CD4-positive, alpha-beta T cell (primary cell): ENCODE data around the gene ARHGAP42. TPM values are rescaled to one million over a fixed set of nuclear protein-coding genes. Genes with fewer than 3 reads are reported as not detected.

Experiments used
- ATAC-seq: fragments of 200-7000 bp; cut with Tn5 transposase; one replicate; pipeline ENCODE4 v1.10.0; 2022; ENCODE audit warnings: mild to moderate bottlenecking; ENCODE audit not compliant: poor library complexity
- CTCF ChIA-PET: fragments of 350-600 bp; sonication (Branson Sonifier 250); formaldehyde crosslinking; loops from one replicate; lab custom pipeline; 2021; ENCODE audit warnings: antibody characterized with exemption, inconsistent platforms; lab: Charles Lee
- POLR2A ChIA-PET: fragments of 350-600 bp; sonication (Branson Sonifier 250); formaldehyde crosslinking; loops from one replicate; lab custom pipeline; 2021; ENCODE audit warnings: antibody characterized with exemption, inconsistent platforms; lab: Charles Lee
- DNase-seq, 14 experiments: peaks; one replicate each; pipeline ENCODE4 v3.0.0-alpha.2; 2013 to 2020; ENCODE audit warnings: mixed read lengths in 2 of 14
- H3K27ac ChIP-seq, 2 donors: one replicate each; pipeline versions ENCODE4 v1.5.1 to v1.7.0; 2013; ENCODE audit warnings: low read length in 2 of 2, low read depth in 1 of 2, mild to moderate bottlenecking in 1 of 2
- H3K27me3 ChIP-seq, 2 experiments: 1 replicate in 1 of 2; 2 replicates in 1 of 2; pipeline versions ENCODE4 v1.6.1 to v1.7.0; 2013; ENCODE audit warnings: low read length in 2 of 2, control low read depth in 1 of 2, mild to moderate bottlenecking in 1 of 2, moderate library complexity in 1 of 2; ENCODE audit not compliant: insufficient read depth in 2 of 2, control insufficient read depth in 1 of 2
- H3K36me3 ChIP-seq: one replicate; pipeline ENCODE4 v1.6.1; 2013; ENCODE audit warnings: low read length, control low read depth; ENCODE audit not compliant: insufficient read depth
- H3K4me1 ChIP-seq: one replicate; pipeline ENCODE4 v1.6.1; 2013; ENCODE audit warnings: low read length, control low read depth; ENCODE audit not compliant: insufficient read depth
- H3K4me3 ChIP-seq: one replicate; pipeline ENCODE4 v1.5.1; 2013; ENCODE audit warnings: mild to moderate bottlenecking, low read length, moderate library complexity
- H3K9me3 ChIP-seq, 2 experiments: 1 replicate in 1 of 2; 2 replicates in 1 of 2; pipeline versions ENCODE4 v1.6.1 to v1.7.0; 2013; ENCODE audit warnings: low read length in 2 of 2, mild to moderate bottlenecking in 2 of 2, control low read depth in 1 of 2, moderate library complexity in 1 of 2; ENCODE audit not compliant: control insufficient read depth in 1 of 2, insufficient read depth in 1 of 2
- H3K27ac Mint-ChIP-seq: one replicate; pipeline ENCODE4 v1.8.0; 2020; ENCODE audit warnings: mixed read lengths
- H3K27me3 Mint-ChIP-seq: one replicate; pipeline ENCODE4 v1.8.0; 2021; ENCODE audit warnings: mixed read lengths
- H3K36me3 Mint-ChIP-seq: one replicate; pipeline ENCODE4 v1.8.0; 2021; ENCODE audit warnings: low read depth, mixed read lengths
- H3K4me1 Mint-ChIP-seq: one replicate; pipeline ENCODE4 v1.8.0; 2021; ENCODE audit warnings: low read depth, mixed read lengths
- H3K4me3 Mint-ChIP-seq: one replicate; pipeline ENCODE4 v1.8.0; 2020; ENCODE audit warnings: mild to moderate bottlenecking, mixed read lengths
- H3K9me3 Mint-ChIP-seq: one replicate; pipeline ENCODE4 v1.8.0; 2020; ENCODE audit warnings: mixed read lengths
- intact Hi-C, 2 experiments: fragments of 100-400 bp; cut with DNase I in 1 of 2; cut with micrococcal nuclease in 1 of 2; formaldehyde crosslinking; loops; one replicate each; pipeline versions ENCODE4 v1.15.1 to v1.9.0; 2023 to 2025; cut with DNase I, micrococcal nuclease
- total RNA-seq, 174 experiments: library from RNA in 2 of 174; stranded (reverse) in 2 of 174; gene quantifications; one replicate each; pipeline ENCODE4 v1.2.3 and lab custom pipeline; 2021 to 2026
- TF ChIP-seq, protein P1 (sequence below): fragments of 200-600 bp; IDR thresholded peaks from one replicate; pipeline ENCODE4 v1.8.0; 2022; ENCODE audit warnings: antibody characterized with exemption, mild to moderate bottlenecking

The ARHGAP42 gene
- total RNA-seq, 2 experiments from 2014 or later = not detected

DNA sequence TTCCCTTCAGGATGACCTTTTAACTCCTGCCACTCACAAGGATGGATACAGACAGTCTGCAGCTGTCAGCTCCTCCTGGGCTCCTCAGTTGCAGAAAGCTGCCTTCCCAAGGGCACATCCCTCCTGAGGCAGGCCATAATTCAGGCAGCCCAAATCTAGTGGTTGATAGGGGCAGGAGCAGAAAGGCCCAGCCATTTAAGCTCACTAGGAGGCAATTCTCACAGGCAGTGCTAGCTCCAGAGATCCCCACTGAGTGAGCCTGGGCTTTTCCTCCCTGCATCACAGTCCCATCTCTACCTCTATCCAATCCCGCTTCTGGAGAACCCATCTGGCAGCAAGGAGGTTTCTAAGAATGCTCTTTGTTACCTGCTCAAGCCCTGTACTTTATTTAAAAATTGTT lies 200.6 kb downstream of the ARHGAP42 start:
- CTCF ChIA-PET = no interaction called here
- intact Hi-C loops = no loop called here
- Histone ChIP-seq H3K27ac (no peak overlapping the region), H3K4me1 (no peaks in the 10 kb centered on the region), H3K27me3 (no peaks in the 10 kb centered on the region), H3K9me3 (peaks cover 0 to 4% of the 10 kb centered on the region in 2 experiments), H3K4me3 (no peak overlapping the region), H3K36me3 (no peaks in the 10 kb centered on the region)
- POLR2A ChIA-PET = no interaction called here
- no peak overlapping the region for H3K27ac Mint-ChIP-seq
- no peak overlapping the region for H3K4me3 Mint-ChIP-seq
- H3K27me3 Mint-ChIP-seq = no peaks in the 10 kb centered on the region
- TF ChIP-seq, protein P1, sequence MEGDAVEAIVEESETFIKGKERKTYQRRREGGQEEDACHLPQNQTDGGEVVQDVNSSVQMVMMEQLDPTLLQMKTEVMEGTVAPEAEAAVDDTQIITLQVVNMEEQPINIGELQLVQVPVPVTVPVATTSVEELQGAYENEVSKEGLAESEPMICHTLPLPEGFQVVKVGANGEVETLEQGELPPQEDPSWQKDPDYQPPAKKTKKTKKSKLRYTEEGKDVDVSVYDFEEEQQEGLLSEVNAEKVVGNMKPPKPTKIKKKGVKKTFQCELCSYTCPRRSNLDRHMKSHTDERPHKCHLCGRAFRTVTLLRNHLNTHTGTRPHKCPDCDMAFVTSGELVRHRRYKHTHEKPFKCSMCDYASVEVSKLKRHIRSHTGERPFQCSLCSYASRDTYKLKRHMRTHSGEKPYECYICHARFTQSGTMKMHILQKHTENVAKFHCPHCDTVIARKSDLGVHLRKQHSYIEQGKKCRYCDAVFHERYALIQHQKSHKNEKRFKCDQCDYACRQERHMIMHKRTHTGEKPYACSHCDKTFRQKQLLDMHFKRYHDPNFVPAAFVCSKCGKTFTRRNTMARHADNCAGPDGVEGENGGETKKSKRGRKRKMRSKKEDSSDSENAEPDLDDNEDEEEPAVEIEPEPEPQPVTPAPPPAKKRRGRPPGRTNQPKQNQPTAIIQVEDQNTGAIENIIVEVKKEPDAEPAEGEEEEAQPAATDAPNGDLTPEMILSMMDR = no peak
- H3K4me1 Mint-ChIP-seq = no peaks in the 10 kb centered on the region
- ATAC-seq (no peak), DNase-seq (no peak)
- H3K36me3 Mint-ChIP-seq = no peaks in the 10 kb centered on the region
- no peaks in the 10 kb centered on the region for H3K9me3 Mint-ChIP-seq

DNA sequence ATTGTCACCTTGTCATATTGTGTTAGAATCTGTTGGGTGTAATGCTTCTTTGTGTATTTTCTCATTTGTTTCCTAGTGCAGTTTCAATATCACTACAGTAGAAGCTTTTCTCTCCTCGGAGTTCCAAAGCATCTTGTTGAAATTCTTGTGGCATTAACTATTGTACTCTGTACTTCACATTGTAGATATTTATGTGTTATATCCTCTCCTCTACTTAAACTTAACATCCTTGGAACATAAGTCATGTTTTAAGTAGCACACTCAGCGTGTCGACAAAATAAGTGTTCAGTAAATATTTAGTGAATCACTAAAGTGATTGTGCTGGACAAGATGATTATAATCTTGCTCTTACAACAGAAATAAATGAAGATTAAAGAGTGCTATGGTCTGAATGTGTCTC lies 201.7 kb downstream of the ARHGAP42 start:
- Histone ChIP-seq H3K4me1 (no peaks in the 10 kb centered on the region), H3K9me3 (peaks cover 0 to 4% of the 10 kb centered on the region in 2 experiments), H3K4me3 (no peak overlapping the region), H3K36me3 (no peaks in the 10 kb centered on the region), H3K27me3 (no peaks in the 10 kb centered on the region), H3K27ac (no peak overlapping the region)
- H3K9me3 Mint-ChIP-seq = no peaks in the 10 kb centered on the region
- no peaks in the 10 kb centered on the region for H3K36me3 Mint-ChIP-seq
- intact Hi-C loops = no loop called here
- DNase-seq = no peak
- ChIA-PET CTCF (no interaction called here), POLR2A (no interaction called here)
- no peak overlapping the region for H3K4me3 Mint-ChIP-seq
- no peak for ATAC-seq
- TF ChIP-seq, protein P1 = no peak
- H3K27me3 Mint-ChIP-seq = no peaks in the 10 kb centered on the region
- no peak overlapping the region for H3K27ac Mint-ChIP-seq
- H3K4me1 Mint-ChIP-seq = no peaks in the 10 kb centered on the region

DNA sequence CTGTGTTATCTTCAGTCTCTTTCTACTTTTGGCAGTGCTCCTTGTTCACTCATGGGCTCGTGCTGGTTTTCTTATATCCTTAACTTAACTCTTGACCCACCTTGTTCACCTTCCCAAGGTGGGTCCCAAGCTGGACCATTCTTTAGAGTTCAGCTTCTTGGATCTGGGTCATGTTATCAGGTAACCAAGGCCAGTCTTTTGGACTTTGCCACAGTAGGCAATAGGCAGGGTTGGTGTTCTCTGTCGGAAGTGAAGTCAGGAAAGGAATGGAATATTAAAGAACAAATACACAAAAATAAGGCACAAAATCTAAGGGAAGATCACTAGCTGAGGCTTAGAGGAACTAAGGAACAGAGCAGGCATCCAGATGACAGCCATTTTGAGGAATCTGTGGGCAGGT lies 202.7 kb downstream of the ARHGAP42 start:
- CTCF ChIA-PET = no interaction called here
- no peaks in the 10 kb centered on the region for H3K36me3 Mint-ChIP-seq

More for the DNA sequence above, 202.7 kb downstream of the ARHGAP42 start:
- Histone ChIP-seq H3K27me3 (no peaks in the 10 kb centered on the region), H3K9me3 (peaks cover 0 to 4% of the 10 kb centered on the region in 2 experiments), H3K36me3 (no peaks in the 10 kb centered on the region), H3K4me3 (no peak overlapping the region), H3K4me1 (no peaks in the 10 kb centered on the region), H3K27ac (no peak overlapping the region)
- TF ChIP-seq, protein P1 = no peak
- H3K4me3 Mint-ChIP-seq = no peak overlapping the region
- DNase-seq (no peak), ATAC-seq (no peak)
- POLR2A ChIA-PET = no interaction called here
- no peaks in the 10 kb centered on the region for H3K4me1 Mint-ChIP-seq
- no peak overlapping the region for H3K27ac Mint-ChIP-seq
- intact Hi-C loops = no loop called here
- no peaks in the 10 kb centered on the region for H3K27me3 Mint-ChIP-seq
- no peaks in the 10 kb centered on the region for H3K9me3 Mint-ChIP-seq
